ENCODE results near the gene GBGT1.
A peak's percentile ranks its signal among the peaks of the same experiment; 100 is the strongest.

The GBGT1 gene

GRCh38 chr9:133142684-133143622, 20.8 kb downstream of the GBGT1 start:
- H3K36me3 ChIP-seq (ENCODE audit: insufficient read depth, insufficient read length, low read length), result peaks cover 11% of the 10 kb centered on the region
- no peak for TF ChIP-seq YY1 (IDR thresholded peaks at IDR 0.05; ENCODE audit: insufficient read depth, insufficient read length)
- TF ChIP-seq SUZ12 (IDR thresholded peaks at IDR 0.05; ENCODE audit: extremely low read depth, insufficient read depth, insufficient read length), result no peak
- TF ChIP-seq ZNF274 (IDR thresholded peaks at IDR 0.05; ENCODE audit: low read depth, low read length), result no peak
- no peak overlapping the region for H3K4me3 ChIP-seq (ENCODE audit: insufficient read length, low read depth)
- no peaks in the 10 kb centered on the region for H3K27me3 ChIP-seq (ENCODE audit: insufficient read depth, insufficient read length)
- H3K9ac ChIP-seq (ENCODE audit: insufficient read length, low read depth), result no peak overlapping the region
- DNase-seq (ENCODE audit: low read depth, low spot score), result no peak
- H3K9me3 ChIP-seq (ENCODE audit: insufficient read depth, low read length), result no peaks in the 10 kb centered on the region
- peaks cover 36% of the 10 kb centered on the region for H3K4me1 ChIP-seq (ENCODE audit: insufficient read depth, insufficient read length)

- no peak for DNase-seq (ENCODE audit: low read depth, low spot score)
- H3K27me3 ChIP-seq (ENCODE audit: insufficient read depth, insufficient read length), result no peaks in the 10 kb centered on the region
- no peaks in the 10 kb centered on the region for H3K9me3 ChIP-seq (ENCODE audit: insufficient read depth, low read length)
- TF ChIP-seq SUZ12 (IDR thresholded peaks at IDR 0.05; ENCODE audit: extremely low read depth, insufficient read depth, insufficient read length) (no peak), ZNF274 (IDR thresholded peaks at IDR 0.05; ENCODE audit: low read depth, low read length) (no peak), YY1 (IDR thresholded peaks at IDR 0.05; ENCODE audit: insufficient read depth, insufficient read length) (no peak)
- H3K36me3 ChIP-seq (ENCODE audit: insufficient read depth, insufficient read length, low read length), result peaks cover 11% of the 10 kb centered on the region
- H3K4me1 ChIP-seq (ENCODE audit: insufficient read depth, insufficient read length), result peaks cover 35% of the 10 kb centered on the region
- H3K4me3 ChIP-seq (ENCODE audit: insufficient read length, low read depth), result no peak overlapping the region
- no peak overlapping the region for H3K9ac ChIP-seq (ENCODE audit: insufficient read length, low read depth)
Measured at GRCh38 chr9:133141833-133142595, 21.7 kb downstream of the GBGT1 start.

- H3K4me3 ChIP-seq (ENCODE audit: insufficient read length, low read depth), result no peak overlapping the region
- peaks cover 30% of the 10 kb centered on the region for H3K4me1 ChIP-seq (ENCODE audit: insufficient read depth, insufficient read length)
- DNase-seq (ENCODE audit: low read depth, low spot score), result no peak
- no peaks in the 10 kb centered on the region for H3K9me3 ChIP-seq (ENCODE audit: insufficient read depth, low read length)
- H3K36me3 ChIP-seq (ENCODE audit: insufficient read depth, insufficient read length, low read length), result peaks cover 11% of the 10 kb centered on the region
- H3K9ac ChIP-seq (ENCODE audit: insufficient read length, low read depth), result no peak overlapping the region
- TF ChIP-seq YY1 (IDR thresholded peaks at IDR 0.05; ENCODE audit: insufficient read depth, insufficient read length) (no peak), ZNF274 (IDR thresholded peaks at IDR 0.05; ENCODE audit: low read depth, low read length) (no peak), SUZ12 (IDR thresholded peaks at IDR 0.05; ENCODE audit: extremely low read depth, insufficient read depth, insufficient read length) (no peak)
- H3K27me3 ChIP-seq (ENCODE audit: insufficient read depth, insufficient read length), result no peaks in the 10 kb centered on the region
Measured at GRCh38 chr9:133140606-133141005, 23.1 kb downstream of the GBGT1 start.

- no peaks in the 10 kb centered on the region for H3K9me3 ChIP-seq (ENCODE audit: insufficient read depth, low read length)
- peaks cover 13% of the 10 kb centered on the region for H3K36me3 ChIP-seq (ENCODE audit: insufficient read depth, insufficient read length, low read length)
- H3K9ac ChIP-seq (ENCODE audit: insufficient read length, low read depth), result no peak overlapping the region
- peaks cover 30% of the 10 kb centered on the region for H3K4me1 ChIP-seq (ENCODE audit: insufficient read depth, insufficient read length)
- H3K27me3 ChIP-seq (ENCODE audit: insufficient read depth, insufficient read length), result no peaks in the 10 kb centered on the region
- no peak for DNase-seq (ENCODE audit: low read depth, low spot score)
- H3K4me3 ChIP-seq (ENCODE audit: insufficient read length, low read depth), result no peak overlapping the region
- TF ChIP-seq YY1 (IDR thresholded peaks at IDR 0.05; ENCODE audit: insufficient read depth, insufficient read length) (no peak), SUZ12 (IDR thresholded peaks at IDR 0.05; ENCODE audit: extremely low read depth, insufficient read depth, insufficient read length) (no peak), ZNF274 (IDR thresholded peaks at IDR 0.05; ENCODE audit: low read depth, low read length) (no peak)
Measured at GRCh38 chr9:133140174-133140505, 23.6 kb downstream of the GBGT1 start.

- no peaks in the 10 kb centered on the region for H3K9me3 ChIP-seq (ENCODE audit: insufficient read depth, low read length)
- H3K4me1 ChIP-seq (ENCODE audit: insufficient read depth, insufficient read length), result peaks cover 24% of the 10 kb centered on the region
- peaks cover 13% of the 10 kb centered on the region for H3K36me3 ChIP-seq (ENCODE audit: insufficient read depth, insufficient read length, low read length)
- no peak for DNase-seq (ENCODE audit: low read depth, low spot score)
- peak overlapping the region; percentile 32 for H3K9ac ChIP-seq (ENCODE audit: insufficient read length, low read depth)
- TF ChIP-seq YY1 (IDR thresholded peaks at IDR 0.05; ENCODE audit: insufficient read depth, insufficient read length) (no peak), ZNF274 (IDR thresholded peaks at IDR 0.05; ENCODE audit: low read depth, low read length) (no peak), SUZ12 (IDR thresholded peaks at IDR 0.05; ENCODE audit: extremely low read depth, insufficient read depth, insufficient read length) (no peak)
- no peak overlapping the region for H3K4me3 ChIP-seq (ENCODE audit: insufficient read length, low read depth)
- no peaks in the 10 kb centered on the region for H3K27me3 ChIP-seq (ENCODE audit: insufficient read depth, insufficient read length)
Measured at GRCh38 chr9:133139246-133140173, 24.2 kb downstream of the GBGT1 start.

- Histone ChIP-seq H3K27me3 (ENCODE audit: insufficient read depth, insufficient read length) (no peaks in the 10 kb centered on the region), H3K9ac (ENCODE audit: insufficient read length, low read depth) (no peak overlapping the region), H3K4me3 (ENCODE audit: insufficient read length, low read depth) (no peak overlapping the region), H3K4me1 (ENCODE audit: insufficient read depth, insufficient read length) (peaks cover 32% of the 10 kb centered on the region), H3K36me3 (ENCODE audit: insufficient read depth, insufficient read length, low read length) (peaks cover 10% of the 10 kb centered on the region), H3K9me3 (ENCODE audit: insufficient read depth, low read length) (no peaks in the 10 kb centered on the region)
- DNase-seq (ENCODE audit: low read depth, low spot score), result no peak
- TF ChIP-seq SUZ12 (IDR thresholded peaks at IDR 0.05; ENCODE audit: extremely low read depth, insufficient read depth, insufficient read length) (no peak), YY1 (IDR thresholded peaks at IDR 0.05; ENCODE audit: insufficient read depth, insufficient read length) (no peak), ZNF274 (IDR thresholded peaks at IDR 0.05; ENCODE audit: low read depth, low read length) (no peak)
Measured at GRCh38 chr9:133137451-133138231, 26.1 kb downstream of the GBGT1 start.
